PFSK-1 (cell line): ENCODE results near the gene DMAC2L.

Source experiments
- FOXP2 ChIP-seq: optimal IDR thresholded peaks from 2 replicates; pipeline ENCODE3; 2011; ENCODE audit warnings: borderline replicate concordance, control low read depth, inconsistent platforms; ENCODE audit not compliant: insufficient read depth; ENCODE audit errors: extremely low read length, extremely low read depth
- POLR2AphosphoS5 ChIP-seq: IDR thresholded peaks from 2 replicates; pipeline ENCODE4 v1.6.1; 2012; ENCODE audit warnings: low read depth, mild to moderate bottlenecking, control low read depth, low read length, moderate library complexity
- SIN3A ChIP-seq: IDR thresholded peaks from 2 replicates; pipeline ENCODE4 v1.6.1; 2012; ENCODE audit warnings: mild to moderate bottlenecking, low read length, moderate library complexity, borderline replicate concordance; ENCODE audit not compliant: insufficient read depth
- TAF1 ChIP-seq: IDR thresholded peaks from 2 replicates; pipeline ENCODE4 v1.6.1; 2012; ENCODE audit warnings: low read length, control low read depth, borderline replicate concordance; ENCODE audit not compliant: insufficient read depth
- TF ChIP-seq, protein P1 (sequence below), 2 experiments: IDR thresholded peaks; 2 replicates each; pipeline versions ENCODE4 v1.6.1 to v1.8.0; 2011 to 2012; ENCODE audit warnings: low read depth in 2 of 2, low read length in 2 of 2, control low read depth in 1 of 2, inconsistent platforms in 1 of 2, mild to moderate bottlenecking in 1 of 2, moderate library complexity in 1 of 2; ENCODE audit not compliant: insufficient read depth in 1 of 2

Gene DMAC2L

DNA sequence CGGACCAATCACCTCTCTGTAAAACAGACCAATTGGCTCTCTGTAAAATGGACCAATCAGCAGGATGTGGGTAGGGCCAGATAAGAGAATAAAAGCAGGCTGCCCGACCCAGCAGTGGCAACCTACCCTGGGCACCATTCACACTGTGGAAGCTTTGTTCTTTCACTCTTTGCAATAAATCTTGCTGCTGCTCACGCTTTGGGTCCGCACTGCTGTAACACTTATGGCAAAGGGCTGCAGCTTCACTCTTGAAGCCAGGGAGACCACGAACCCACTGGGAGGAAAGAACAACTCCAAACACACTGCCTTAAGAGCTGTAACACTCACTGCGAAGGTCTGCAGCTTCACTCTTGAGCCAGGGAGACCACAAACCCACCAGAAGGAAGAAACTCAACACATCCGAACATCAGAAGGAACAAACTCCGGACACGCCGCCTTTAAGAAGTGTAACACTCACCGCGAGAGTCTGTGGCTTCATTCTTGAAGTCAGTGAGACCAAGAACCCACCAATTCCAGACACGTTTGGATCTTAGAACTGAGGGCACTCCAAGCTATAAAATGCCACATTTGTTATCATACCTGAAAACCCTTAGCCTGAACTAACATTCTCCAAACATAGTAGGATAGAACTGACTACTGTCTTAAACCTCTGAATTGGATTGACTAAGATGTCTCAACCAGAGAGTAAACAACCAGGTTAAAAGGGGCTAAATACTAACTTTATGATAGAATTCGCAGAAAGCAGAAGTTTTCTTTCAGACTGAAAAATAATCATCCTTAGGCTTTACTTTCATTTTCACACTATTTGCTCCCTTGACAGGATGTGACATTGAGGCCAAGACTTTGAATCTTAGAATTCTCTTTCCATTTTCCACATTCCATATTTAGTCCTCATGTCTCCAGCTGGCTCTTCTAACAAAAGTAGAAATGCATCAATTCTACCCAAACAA lies 50.9 kb downstream of the DMAC2L start:
- TF ChIP-seq, protein P1, sequence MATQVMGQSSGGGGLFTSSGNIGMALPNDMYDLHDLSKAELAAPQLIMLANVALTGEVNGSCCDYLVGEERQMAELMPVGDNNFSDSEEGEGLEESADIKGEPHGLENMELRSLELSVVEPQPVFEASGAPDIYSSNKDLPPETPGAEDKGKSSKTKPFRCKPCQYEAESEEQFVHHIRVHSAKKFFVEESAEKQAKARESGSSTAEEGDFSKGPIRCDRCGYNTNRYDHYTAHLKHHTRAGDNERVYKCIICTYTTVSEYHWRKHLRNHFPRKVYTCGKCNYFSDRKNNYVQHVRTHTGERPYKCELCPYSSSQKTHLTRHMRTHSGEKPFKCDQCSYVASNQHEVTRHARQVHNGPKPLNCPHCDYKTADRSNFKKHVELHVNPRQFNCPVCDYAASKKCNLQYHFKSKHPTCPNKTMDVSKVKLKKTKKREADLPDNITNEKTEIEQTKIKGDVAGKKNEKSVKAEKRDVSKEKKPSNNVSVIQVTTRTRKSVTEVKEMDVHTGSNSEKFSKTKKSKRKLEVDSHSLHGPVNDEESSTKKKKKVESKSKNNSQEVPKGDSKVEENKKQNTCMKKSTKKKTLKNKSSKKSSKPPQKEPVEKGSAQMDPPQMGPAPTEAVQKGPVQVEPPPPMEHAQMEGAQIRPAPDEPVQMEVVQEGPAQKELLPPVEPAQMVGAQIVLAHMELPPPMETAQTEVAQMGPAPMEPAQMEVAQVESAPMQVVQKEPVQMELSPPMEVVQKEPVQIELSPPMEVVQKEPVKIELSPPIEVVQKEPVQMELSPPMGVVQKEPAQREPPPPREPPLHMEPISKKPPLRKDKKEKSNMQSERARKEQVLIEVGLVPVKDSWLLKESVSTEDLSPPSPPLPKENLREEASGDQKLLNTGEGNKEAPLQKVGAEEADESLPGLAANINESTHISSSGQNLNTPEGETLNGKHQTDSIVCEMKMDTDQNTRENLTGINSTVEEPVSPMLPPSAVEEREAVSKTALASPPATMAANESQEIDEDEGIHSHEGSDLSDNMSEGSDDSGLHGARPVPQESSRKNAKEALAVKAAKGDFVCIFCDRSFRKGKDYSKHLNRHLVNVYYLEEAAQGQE (IDR thresholded peaks at IDR 0.05; ENCODE audit: insufficient read depth in 1 of 2, low read depth in 2 of 2, low read length in 2 of 2) = no peak
- TF ChIP-seq SIN3A = no peak
- no peak for TF ChIP-seq POLR2AphosphoS5
- TF ChIP-seq TAF1 = no peak
- TF ChIP-seq FOXP2 = no peak

DNA sequence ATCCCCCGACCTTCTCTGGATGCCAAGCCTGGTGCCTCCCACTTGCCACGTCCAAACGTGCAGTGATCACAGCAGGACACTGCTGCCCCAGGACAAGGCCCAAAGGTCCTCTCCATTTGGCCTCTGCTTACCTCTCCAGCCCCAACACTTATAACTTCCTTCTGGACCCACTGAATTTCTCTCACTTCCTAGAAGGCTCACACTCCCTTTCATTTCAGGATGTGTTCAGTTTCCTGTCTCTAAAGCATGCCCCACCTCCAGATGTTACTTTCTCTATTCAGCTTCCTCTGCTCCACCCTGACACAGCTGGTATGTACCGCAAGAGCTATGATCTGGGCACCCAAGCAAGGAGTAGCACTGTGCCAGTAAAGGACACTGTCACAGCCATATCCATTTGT lies 51.6 kb downstream of the DMAC2L start:
- TF ChIP-seq TAF1 (no peak), SIN3A (no peak), FOXP2 (no peak)

- TF ChIP-seq, protein P1 (IDR thresholded peaks at IDR 0.05; ENCODE audit: insufficient read depth in 1 of 2, low read depth in 2 of 2, low read length in 2 of 2) = no peak
- TF ChIP-seq FOXP2 (no peak), TAF1 (no peak), POLR2AphosphoS5 (no peak), SIN3A (no peak)
These were observed 52.7 kb downstream of the DMAC2L start for GRCh38 chr14:50364792-50365191.

DNA sequence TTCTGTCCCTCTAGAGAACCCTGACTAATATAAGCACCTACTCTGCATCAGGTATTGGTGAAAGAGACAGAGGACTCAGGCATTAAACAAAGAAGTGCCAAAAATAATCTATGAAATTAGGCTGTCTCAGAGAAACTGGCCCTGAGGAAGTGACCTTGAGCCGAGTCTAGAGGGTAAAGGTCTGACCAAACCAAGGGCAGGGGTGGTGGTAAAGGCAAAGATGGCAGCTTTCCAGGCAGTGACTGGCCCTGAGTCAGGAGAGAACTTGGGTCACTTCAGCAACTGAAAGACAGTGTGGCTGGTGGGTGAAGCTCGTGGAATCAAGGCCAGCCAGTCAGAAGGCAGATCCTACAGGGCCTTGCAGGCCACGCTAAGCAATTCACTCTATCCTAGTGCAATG lies 54.0 kb downstream of the DMAC2L start:
- TF ChIP-seq TAF1 (no peak), SIN3A (no peak)
- TF ChIP-seq, protein P1 (IDR thresholded peaks at IDR 0.05; ENCODE audit: insufficient read depth in 1 of 2, low read depth in 2 of 2, low read length in 2 of 2) = no peak

DNA sequence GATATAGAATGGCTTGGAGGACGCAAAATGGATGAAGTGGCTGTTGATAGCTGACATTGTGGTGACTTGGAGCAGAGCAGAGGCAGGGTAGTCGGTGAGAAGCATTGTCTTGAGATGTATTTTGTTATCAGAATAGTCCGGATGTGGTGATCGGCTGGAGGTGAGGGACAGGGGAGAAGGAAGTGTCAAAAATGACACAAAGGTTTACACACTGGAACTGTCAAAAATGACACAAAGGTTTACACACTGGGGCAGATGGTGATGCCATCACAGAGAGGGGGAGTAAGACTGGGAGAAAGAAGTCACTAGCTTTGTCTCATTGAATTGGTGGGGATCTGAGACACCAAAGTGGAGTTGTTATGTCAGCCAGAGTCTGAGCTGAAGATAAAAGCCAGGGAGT lies 54.5 kb downstream of the DMAC2L start:
- TF ChIP-seq SIN3A = no peak
- no peak for TF ChIP-seq FOXP2
- no peak for TF ChIP-seq POLR2AphosphoS5
- no peak for TF ChIP-seq TAF1
- TF ChIP-seq, protein P1 (IDR thresholded peaks at IDR 0.05; ENCODE audit: insufficient read depth in 1 of 2, low read depth in 2 of 2, low read length in 2 of 2) = no peak
